Measurements from ENCODE around the gene ERICH2.

The ERICH2 gene

DNA sequence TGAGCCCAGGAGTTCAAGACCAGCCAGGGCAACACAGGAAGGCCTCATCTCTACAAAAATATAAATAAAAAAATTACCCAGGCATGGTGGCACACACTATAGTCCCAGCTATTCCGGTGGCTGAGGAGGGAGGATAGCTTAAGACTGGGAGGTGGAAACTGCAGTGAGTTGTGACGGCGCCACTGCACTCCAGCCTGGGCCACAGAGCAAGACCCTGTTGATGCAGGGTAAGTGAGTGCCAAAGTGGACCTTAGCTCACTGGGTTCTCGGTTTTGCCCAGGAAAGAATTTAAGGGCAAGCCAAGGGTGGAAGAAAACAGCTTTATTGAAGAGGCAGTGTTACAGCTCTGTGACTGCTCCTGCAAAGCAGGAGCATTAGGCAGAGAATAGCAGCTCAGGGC is 6.9 kb upstream of the ERICH2 start:
- DNase-seq = no peak

DNA sequence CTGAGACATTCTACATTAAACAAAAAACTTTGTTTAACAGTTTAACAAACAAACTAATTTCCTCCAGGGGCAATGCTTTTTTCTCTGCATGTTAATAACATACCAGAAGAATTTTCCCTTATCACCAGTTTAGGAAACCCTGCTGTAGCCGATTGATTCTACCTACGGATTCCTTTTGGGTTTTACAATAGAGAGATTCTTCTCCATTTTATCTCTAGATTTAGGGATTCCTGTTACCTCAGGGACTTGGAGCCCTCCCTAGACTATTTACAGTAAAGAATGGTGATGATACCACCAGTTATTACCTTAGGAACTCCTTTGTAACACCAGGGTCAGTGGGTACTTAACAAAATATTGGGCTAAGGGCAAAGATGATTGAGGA is 5.3 kb upstream of the ERICH2 start:
- no peak for DNase-seq

DNA sequence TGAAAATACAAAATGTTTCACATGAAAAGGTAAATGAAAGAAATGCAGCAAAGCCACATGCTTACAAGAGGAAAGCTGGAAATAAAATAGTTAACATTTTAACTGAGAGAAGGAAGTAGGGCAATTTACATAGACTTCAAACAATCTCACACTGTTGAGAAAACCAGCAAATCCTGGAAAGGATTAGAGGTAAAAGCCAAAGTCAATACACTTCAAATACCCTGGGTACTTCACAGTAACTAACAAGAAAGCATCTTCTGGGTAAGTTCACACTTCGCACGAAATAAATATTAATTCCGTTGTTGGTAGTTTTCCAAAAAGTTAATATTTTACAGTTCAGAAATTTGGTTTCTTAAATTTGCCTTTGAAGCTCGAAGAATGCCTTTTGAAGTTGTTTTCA is 3.5 kb upstream of the ERICH2 start:
- DNase-seq = no peak

DNA sequence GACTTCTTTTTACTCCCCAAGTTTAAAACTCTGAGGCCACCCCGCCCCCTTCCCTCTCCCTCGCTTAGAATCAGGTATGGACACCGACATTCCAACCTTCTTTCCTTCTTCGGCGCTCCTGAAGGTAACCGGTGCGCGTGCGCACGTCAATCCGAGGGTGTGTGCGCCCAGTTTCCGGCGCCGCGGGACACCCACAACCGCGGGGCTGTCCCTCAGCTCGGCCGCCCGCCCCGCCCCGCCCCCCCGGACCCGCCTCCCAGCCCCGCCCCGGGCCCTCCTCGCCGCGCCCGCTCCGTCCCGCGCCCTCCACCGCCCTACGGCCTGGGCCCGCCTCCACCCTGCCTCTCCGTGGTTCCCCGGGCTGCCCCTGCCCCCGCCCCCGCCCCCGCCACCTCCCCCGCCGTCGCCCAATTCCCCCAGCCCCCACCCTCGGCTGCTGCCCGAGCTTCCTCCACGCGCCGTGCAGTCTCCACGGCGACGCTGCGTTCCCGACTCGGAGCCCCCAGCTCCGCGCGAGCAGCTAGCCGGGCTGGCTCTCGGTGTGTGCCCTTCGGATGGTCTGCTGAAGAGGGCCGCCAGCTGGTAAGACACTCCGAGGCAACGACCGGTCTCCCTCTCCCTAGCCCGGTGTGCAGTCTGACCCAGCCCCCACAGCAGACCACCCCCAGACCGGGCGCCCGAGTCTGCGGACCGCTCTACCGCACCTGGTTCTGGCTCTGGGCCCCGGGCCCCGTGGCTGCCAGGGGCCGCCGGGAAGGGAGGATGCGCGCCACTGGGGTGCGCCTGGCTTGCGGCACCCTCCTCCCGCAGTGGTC is 635 bp downstream of the ERICH2 start:
- DNase-seq = peak; percentile 9 to 79 (median 48)

DNA sequence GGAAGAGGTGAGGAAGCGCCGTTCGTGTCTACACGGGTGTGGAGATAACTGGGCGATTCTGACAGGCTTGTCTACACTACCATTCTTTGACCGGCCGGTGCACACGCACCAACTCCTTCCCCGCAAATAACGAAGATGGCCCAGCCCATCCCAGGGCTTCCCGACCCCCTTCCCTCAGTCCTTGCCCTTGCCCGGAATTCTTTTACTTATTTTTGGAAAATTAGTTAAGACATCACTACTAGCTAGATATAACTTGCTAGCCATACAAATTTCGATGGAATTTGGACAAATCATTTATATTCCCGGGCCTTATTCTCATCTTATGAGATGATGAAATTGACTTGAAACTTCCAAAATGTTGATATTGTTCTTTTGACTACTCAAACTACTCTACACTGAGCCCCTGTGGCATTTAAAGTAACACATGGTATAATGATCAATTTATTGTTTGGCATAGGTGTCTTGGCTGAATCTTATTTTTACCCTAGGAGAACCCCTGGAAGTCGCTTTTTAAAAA is 1.3 kb downstream of the ERICH2 start:
- DNase-seq = peak in 1 of 14 donors; percentile 26

DNA sequence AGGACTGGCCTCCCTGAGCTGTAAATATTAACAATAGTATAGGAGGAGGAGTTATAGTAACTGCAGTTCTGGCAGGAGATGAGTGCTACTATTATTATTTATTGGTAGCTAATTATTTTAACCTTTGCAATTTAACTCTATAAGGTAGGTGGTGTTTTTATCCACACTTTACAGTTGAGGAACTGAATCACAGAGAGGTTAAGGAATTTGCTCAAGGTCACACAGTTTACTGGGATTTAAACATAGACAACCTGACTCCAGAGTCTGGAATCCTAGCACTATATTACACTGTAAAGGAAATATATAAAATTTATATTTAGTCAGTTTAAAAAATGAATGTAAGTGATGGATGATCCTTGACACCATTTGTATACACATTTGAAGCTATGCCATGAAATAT is 2.1 kb downstream of the ERICH2 start:
- no peak for DNase-seq

DNA sequence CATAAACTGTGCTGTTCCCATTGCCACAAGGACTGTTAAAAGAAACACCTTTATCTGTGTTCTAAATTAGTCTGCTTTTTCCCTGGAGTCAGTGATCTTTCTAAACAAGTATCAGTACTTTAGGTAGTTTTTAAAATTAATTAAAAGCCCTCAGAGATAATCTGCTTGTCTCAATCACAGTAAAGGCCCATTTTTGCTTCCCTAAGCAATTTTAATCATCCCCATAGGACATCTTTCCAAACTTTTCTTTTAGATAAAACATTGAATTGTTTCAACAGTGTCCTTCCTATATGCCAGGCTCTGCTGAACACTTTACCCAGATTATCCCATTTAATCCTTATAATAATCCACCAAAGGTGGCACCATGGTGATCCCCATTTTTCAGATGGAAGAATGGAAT is 3.9 kb downstream of the ERICH2 start:
- DNase-seq = no peak

DNA sequence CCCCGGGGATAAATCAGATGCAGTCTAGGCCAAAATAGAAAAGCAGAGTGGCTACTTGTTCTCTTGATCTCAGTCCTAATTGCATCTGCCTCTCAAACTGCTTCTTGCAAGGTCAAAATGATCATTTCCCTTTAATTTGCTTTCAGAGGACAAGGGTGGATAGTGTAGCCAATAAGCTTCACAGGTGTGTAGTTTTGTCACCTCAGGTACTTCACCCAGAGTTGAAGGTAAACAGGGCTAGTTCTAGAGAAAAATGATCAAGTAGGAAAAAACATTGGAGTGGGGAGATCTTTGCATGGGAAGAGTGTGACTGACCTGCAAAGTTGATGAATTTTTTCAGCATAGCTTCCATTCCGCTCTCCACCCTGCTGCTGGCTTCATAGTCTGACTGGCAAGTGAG is 8.7 kb downstream of the ERICH2 start:
- no peak for DNase-seq

DNA sequence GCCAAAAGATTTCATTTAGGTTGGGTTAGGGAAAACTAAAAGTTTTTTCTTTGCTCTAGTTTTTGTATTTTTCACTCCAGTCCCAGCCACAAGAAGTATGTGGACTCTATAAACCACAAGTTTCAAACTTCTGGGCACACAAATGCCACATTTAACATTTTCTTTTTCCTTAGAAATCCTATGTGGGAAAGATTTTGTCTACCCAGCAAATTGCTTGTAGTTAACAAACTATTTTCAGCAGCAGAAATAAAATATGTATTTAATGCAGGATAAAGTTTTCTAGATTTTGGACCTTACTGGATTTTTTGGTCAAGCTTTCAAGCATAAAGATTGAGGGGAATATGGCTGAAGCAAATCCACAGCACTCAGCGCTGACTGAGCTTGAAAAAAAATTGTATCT is 9.1 kb downstream of the ERICH2 start:
- no peak for DNase-seq

DNA sequence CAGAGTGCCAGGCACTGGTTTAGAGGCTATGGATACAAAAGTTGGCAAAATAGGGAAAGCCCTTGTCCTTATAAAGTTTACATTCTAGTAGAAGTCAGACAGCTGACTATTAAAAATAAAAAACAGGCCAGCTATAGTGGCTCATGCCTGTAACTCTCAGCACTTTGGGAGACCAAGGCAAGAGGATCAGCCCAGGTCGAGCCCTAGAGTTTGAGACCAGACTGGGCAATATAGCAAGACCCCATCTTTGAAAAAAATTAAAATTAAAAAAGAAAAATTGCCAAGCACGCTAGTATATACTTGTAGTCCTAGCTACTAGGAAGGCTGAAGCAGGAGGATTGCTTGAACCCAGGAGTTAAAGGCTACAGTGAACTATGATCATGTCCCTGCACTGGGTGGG is 12.5 kb downstream of the ERICH2 start:
- no peak for DNase-seq

DNA sequence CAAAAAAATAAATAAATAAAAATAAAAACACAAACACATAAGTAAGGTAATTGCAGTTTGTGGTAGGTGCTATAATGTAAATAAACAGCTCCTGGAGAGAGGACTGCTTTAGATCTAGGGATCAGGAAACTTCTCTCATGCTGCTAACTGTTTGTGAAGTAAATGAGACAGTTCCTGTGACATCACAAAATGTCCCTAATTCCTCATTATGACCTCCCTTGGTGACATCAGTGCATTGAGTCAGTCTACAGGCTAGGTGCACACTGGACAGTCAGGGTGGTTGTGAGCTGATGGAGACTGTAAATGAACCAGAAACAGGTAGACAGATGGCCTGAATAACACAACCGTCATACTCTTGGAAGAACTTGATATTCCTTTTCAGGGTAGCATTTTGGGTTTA is 13.4 kb downstream of the ERICH2 start:
- DNase-seq = no peak

DNA sequence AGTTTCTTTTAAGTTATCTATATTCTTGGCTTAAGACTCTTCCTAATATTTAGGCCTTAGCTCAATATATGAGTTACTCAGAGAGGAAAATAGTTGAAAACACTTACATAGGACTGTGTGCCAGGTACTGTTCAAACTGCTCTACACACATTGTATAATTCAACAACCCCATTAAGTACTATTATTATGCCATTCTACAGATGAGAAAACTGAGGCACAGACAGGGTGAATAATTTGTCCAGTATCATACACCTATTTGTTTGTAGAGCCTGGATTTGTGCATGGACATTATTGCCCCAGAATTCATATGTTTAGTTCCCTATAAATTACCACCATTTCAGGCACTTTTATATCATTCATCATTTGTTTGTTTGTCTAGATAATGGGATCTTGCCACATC is 28.8 kb downstream of the ERICH2 start:
- no peak for DNase-seq

DNA sequence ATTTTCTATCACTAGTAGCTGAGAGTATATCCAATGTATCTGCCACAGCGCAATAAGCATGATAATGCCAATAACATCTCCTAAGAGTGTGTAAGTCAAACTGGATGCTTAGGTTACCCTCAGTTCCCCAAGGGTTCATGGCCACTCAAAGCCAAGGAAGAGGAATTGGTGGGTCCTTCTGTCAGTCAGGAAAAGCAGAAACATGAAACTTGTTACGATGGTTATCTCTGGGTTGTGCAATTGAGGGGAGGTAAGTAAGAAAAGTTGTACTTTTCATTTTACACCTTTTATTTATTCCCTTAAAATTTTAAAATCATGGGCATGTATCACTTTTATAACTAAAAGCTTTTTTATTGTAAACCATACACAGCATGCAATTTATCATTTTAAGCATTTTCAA is 36.4 kb downstream of the ERICH2 start:
- no peak for DNase-seq

DNA sequence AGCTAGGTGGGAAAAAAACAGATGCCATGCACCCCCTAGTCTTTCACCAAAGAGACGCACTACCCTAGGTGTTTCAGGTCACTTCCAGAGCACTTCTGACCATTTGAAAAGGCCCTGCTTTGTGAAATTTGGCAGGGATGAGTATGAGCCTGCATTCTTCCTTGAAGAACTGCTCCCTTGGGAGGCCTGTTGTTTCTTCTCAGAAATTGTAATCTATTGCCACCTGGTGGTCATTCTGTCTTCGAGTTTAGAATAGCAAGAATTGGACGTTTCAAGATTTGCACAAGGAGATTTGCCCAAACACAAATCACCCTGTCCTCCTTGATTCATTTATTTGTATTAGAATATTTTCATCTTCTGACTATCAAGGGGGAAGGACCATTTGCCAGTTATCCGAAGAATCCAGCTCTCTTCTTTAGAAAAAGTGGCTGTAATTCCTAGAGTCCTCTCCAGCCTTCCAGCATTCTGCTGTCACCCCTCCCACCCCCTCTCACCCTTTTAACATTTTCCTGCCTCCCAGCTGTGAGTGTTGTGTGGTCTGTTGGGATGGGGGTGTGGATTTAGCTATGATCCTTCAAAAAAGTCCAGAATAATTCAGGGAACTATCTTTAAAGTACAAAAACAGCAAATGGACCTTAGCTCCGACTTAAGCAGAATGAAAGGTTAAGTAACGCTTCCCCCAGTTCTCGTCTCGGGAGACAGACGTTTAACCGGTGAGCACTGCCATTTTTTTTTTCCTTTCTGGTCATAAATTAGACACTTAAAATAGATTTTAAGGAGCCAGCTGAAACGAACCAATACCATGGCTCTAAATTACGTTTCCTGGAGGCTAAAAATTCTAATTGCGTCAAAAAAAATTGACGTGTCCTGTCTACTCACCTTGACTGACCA is 42.8 kb downstream of the ERICH2 start:
- peak in 3 of 14 donors; percentile 26 to 50 (median 27) for DNase-seq

DNA sequence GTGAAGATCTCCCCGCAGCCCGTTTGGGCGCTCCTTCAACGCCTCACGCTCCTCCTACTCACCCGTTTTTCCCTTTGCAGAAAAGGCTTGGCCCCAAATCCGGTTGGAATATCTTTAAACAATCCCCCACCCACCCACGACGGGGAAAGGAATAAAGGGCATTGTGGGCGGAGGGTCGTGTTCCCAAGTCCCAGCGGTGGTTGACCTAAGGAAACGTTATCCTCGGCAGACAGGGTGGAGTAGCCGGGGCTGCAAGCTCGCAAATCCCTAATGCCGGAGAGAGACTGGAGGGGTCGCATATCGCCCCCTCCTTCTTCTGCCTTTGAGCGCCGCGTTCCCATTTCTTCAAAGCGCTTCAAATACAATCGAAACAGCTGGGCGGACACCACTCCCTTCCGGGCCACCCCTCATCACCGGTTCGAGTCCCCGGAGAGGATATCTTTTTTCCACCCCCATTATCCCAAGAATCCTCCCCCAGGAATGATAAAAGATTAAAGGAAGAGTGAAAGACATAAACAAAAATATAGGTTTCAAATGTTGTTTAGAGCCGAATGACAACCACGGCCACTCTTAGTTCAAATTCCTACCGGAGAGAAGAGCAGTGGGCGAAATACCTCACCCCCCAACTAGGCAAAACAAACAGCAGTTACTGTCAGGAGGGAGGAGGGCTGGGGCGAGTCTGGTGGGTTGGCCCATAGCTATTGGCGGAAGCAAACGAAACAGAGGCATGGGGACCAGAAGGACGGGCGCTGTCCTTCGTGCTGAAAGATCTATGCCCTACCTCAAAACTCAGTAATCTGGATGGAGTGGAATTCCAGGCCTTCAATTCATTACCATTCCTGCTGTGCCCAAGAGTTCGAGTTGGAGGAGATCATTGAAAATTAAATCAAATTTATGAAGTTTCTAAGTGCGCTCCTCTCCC is 43.7 kb downstream of the ERICH2 start:
- no peak for DNase-seq

DNA sequence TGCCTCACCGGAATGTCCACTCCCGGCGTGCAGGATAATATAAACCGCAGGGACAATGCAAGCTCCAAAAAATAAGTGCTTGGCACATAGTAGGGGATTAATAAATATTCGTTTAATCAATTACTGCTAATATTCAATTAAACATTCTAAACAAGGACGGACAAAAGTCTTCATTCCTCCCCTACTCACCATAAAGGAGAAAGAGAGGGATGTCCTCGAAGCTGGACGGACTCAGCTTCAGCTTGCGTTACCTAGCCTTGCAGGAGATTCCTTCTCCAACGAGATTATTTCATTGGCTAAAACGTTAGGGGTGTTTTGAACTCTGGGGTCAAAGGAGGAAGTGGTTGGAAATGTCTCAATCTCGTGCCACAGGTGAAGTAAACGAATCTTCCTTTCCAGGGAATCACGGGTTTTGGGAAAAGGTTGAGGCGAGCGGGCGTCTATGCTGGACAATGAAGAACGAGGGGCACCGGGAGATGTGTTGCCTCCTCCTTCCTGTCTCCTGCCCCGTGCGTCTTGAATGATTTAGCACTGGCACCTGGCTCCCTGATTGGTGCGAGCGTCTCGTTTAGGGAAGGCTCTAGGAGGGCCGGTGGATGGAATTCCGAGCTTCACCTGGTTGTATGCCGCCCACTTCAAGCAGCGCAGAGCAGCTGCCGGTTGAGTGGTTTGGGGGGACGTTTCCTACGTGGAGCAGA is 44.5 kb downstream of the ERICH2 start:
- no peak for DNase-seq

DNA sequence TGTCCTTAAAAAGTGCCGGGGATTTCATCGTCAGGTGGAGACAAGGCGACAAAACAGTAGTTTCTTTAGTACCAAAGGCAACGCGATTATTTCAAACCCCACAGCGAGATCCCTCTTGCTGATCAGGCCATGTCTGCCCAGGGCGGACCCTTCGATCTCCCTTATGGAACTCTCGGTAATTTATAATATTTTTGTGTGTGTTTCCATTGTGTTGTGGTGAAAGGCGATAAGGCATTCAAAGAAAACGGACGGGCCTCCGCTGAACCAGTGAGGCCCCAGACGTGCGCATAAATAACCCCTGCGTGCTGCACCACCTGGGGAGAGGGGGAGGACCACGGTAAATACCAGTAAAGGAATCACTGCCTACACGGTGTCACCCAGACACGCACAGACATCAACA is 45.1 kb downstream of the ERICH2 start:
- DNase-seq = no peak

DNA sequence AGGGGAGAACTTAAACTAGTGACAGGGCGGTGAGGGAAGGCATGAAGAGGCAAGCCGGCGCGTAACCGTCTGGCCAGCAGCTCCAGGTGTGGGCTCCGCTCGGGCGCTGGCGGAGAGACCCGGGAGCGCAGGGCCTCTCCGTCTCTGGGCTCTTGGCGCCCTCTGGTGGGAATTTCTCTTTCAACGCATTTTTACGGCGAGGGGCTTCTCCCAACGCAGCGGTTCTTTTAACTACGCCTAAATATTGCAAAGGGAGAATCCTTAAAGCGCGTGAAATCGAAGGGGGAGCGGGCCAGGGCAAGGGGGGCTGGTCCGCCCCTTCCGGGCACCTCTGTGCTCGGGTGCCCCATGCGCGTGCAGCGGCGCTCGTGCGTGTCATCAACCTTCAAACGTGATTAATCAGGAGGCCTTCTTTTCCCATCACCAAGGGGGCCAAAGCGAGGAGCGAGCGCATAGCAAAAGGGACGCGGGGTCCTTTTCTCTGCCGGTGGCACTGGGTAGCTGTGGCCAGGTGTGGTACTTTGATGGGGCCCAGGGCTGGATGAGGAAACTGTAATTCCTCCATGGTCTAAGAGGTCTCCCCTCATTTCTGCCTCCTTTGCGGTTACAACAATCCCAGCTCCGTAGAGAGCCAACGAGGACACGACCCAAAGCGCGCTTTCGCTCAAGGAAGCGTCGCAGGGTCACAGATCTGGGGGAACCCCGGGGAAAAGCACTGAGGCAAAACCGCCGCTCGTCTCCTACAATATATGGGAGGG is 45.7 kb downstream of the ERICH2 start:
- peak in 3 of 14 donors; percentile 23 to 32 (median 28) for DNase-seq

DNA sequence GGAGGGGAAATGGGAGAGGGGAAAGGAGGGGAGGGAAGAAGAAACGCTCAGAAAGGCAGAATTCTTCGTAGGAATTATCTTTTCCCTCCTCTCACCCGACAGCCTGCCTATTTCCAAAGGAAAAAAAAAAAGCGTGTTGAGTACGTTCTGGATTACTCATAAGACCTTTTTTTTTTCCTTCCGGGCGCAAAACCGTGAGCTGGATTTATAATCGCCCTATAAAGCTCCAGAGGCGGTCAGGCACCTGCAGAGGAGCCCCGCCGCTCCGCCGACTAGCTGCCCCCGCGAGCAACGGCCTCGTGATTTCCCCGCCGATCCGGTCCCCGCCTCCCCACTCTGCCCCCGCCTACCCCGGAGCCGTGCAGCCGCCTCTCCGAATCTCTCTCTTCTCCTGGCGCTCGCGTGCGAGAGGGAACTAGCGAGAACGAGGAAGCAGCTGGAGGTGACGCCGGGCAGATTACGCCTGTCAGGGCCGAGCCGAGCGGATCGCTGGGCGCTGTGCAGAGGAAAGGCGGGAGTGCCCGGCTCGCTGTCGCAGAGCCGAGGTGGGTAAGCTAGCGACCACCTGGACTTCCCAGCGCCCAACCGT is 46.4 kb downstream of the ERICH2 start, which contains the start of gene GAD1:
Gene GAD1, plus strand, starts transcription at position 384 of the 589 bp plus-strand sequence. CDS start 1,705 bp downstream, outside the sequence.
- DNase-seq = peak in 5 of 14 donors; percentile 8 to 39 (median 17)
